AG04449 (cell line): ENCODE data around the gene ZIC5.

ENCODE experiments used
- CTCF ChIA-PET: fragments of 350-600 bp; formaldehyde crosslinking; extraction: SDS; loops from one replicate; lab custom pipeline; 2021; ENCODE audit warnings: antibody characterized with exemption; lab: Yijun Ruan, JAX
- POLR2A ChIA-PET: fragments of 400-600, 350-600 bp; formaldehyde crosslinking; extraction: SDS; loops from one replicate; lab custom pipeline; 2020; ENCODE audit warnings: antibody characterized with exemption, inconsistent platforms; lab: Yijun Ruan, JAX
- DNase-seq: peaks from one replicate; pipeline ENCODE4 v3.0.0-alpha.2; 2010; ENCODE audit warnings: low read depth, low spot score
- H3K4me3 ChIP-seq: 2 replicates; pipeline ENCODE4 v1.5.1; 2011; ENCODE audit warnings: low read depth, mild to moderate bottlenecking, control low read depth, low read length
- TF ChIP-seq, protein P1 (sequence below): IDR thresholded peaks from one replicate; pipeline ENCODE4 v1.5.1; 2011; ENCODE audit warnings: mild to moderate bottlenecking, moderate library complexity, low read length, control low read depth, inconsistent platforms; ENCODE audit not compliant: insufficient read depth; ENCODE audit errors: missing control alignments

Gene ZIC5

DNA sequence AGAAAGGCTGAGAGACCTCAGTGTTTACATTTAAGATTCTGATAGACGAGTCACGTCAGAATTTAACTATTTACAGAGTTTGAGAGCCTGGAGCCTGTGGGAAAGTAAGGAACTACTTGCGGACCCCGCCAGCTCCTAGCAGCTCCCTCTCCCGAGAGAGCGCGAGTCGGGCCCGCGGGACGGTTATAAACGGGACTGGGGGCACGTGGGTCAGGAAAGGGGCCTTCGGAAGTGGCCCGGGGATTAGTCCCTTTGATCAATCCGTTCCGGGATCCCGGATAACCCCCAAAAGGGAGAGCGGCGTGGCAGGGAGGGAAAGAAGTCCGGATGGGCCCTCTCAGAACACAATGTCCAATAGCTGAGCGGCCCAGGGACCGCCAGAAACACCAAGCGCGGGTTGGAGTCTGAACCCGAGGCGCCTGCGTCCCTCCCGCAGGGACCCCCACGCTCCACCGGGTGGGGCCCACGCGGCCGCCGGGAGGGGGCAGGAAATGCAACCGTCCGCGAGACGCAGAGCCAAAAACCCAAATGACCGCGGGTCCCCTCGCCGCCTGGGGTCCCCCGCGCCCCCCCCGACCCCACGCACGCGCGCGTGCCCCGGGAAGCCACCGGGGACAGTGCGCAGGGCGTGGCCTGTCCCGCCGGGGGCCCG, 3.6 kb downstream of the ZIC5 start:
- no peak for DNase-seq
- ChIA-PET POLR2A (no interaction called here), CTCF (no interaction called here)
- no peak overlapping the region for H3K4me3 ChIP-seq
- TF ChIP-seq, protein P1, sequence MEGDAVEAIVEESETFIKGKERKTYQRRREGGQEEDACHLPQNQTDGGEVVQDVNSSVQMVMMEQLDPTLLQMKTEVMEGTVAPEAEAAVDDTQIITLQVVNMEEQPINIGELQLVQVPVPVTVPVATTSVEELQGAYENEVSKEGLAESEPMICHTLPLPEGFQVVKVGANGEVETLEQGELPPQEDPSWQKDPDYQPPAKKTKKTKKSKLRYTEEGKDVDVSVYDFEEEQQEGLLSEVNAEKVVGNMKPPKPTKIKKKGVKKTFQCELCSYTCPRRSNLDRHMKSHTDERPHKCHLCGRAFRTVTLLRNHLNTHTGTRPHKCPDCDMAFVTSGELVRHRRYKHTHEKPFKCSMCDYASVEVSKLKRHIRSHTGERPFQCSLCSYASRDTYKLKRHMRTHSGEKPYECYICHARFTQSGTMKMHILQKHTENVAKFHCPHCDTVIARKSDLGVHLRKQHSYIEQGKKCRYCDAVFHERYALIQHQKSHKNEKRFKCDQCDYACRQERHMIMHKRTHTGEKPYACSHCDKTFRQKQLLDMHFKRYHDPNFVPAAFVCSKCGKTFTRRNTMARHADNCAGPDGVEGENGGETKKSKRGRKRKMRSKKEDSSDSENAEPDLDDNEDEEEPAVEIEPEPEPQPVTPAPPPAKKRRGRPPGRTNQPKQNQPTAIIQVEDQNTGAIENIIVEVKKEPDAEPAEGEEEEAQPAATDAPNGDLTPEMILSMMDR: no peak

DNA sequence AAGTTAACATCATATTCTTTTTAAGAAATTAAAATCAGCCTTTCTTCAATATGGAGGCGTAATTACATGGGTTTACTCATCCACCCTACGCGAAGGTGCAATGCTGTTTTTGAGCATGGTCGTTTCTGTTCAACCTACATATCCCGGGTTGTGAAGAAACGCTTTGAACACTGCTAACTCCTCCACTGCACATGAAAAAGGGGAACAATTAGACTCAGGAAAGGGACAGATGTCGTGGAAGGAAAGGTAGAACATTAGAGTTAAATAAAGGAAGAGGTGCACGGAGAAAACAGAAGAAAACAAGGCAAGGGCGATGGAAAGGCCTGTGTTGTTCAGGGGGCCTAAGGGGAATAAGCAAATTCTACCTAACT, 4.1 kb downstream of the ZIC5 start:
- TF ChIP-seq, protein P1: no peak
- CTCF ChIA-PET: no interaction called here
- POLR2A ChIA-PET: no interaction called here
- no peak for DNase-seq
- H3K4me3 ChIP-seq: no peak overlapping the region

DNA sequence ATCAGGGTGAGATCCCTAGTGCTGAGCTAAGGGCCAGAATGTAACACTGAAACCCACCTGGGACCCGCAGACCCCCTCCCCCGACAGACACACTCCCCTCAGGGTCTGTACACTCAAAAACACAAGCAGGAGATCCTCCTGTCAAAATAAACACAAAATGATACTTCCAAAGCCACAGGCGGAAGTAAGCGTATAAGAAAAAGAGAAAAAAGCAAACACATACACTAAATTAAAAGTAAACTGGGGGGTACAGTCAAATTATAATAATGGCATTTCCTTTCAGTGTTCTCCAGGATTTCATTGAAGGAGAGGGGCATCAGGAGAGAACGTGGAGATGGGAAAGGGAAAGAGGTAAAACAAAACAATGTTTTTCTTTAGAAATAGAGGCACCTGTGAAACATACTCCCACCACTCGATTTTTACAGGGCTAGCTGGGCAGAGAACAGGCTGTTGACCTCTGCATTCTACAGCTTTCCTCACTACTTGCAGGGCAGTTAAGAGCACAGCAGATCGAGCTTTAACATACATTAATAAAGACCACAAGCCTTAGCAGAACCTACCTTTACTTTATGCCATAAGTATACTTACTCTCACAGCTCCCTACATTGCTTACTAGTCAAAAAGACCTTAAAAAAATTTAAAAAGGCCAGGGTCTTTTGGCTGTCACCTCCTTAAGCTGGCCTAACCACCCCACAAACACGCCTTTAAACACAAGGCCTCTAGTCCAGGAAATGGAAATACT, 5.3 kb downstream of the ZIC5 start:
- H3K4me3 ChIP-seq: no peak overlapping the region
- TF ChIP-seq, protein P1: no peak
- DNase-seq: no peak
- CTCF ChIA-PET: interaction anchor here (1.5 kb wide), 1 partner anchor 50 kb away, joined by 4 read pairs; no protein-coding TSS in a partner anchor
- POLR2A ChIA-PET: no interaction called here

DNA sequence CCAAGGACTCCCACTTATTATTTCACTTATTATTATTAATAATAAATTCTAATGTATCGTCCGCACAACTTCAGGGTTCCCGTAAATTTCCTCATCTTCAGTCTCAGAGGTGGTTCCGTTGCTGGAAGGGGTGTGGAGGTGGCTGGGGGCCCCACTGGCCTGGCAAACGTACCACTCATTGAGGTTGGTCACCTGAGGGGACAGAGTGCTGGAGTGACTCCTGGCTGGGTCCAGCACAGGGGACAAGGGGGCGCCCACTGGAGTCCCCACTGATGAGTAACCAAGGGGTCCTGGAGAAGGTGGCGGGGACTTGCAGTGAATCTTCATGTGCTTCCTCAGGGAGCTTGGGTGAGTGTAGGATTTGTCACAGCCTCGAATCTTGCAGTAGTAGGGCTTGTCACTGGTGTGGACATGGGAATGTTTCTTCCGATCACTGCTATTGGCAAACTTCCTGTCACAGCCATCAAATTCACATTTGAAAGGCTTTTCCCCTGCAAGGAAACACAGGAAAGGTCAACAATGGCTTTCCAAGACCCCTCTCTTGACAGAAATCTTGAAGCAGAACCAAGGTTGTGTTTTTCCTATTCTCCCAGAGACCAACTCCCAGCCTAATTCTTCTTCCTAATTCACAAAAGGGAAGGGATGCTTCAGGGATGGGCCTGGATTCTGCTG, 6.1 kb downstream of the ZIC5 start:
- no peak for DNase-seq
- POLR2A ChIA-PET: no interaction called here
- no peak overlapping the region for H3K4me3 ChIP-seq
- TF ChIP-seq, protein P1: no peak
- CTCF ChIA-PET: interaction anchor here (1.5 kb wide), 1 partner anchor 49 kb away, joined by 4 read pairs; no protein-coding TSS in a partner anchor

DNA sequence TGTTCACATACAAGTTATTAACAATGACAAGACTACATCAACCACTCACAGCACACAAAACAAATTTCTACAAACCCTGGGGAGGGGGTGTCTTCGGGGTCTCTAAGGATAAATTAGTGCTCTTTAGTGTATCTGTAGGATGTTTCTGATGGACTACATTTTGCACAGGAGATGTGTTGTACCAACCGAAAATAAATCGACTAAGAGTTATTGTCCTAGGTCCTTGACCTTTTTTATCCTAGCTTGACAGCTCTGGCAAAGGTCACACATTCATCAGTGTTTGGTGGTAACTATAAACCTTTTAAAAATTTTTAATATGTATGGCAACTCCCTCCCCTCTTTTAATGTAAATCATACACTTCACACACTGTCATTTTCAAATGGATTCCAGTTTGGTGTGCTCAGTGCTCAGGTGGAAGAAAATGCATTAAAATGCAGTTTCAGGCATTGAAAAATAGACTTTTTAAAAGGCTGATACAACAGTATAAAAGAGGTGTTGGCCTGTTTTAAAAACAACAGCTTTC, 7.7 kb downstream of the ZIC5 start:
- TF ChIP-seq, protein P1: no peak
- DNase-seq: no peak
- H3K4me3 ChIP-seq: no peak overlapping the region
- ChIA-PET CTCF (no interaction called here), POLR2A (no interaction called here)

DNA sequence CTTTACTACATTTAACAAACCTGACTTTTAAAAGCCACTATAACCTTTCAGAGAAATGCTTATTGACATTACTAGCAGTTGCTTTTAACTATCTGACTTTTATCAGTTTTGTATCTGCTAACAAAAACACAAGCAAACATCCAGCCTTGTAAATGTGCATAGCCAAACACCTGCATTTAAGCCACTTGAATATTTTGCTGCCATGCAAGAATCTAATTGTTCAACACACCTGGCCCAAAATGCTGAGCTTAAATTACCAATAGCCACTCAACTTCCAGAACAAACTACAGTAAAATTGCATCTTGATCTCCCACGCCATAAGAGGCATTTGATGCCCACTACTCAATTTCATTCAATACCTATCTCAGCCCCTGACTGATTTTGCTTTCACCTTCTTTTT, 9.3 kb downstream of the ZIC5 start:
- DNase-seq: no peak
- ChIA-PET POLR2A (no interaction called here), CTCF (no interaction called here)
- TF ChIP-seq, protein P1: no peak
- no peak overlapping the region for H3K4me3 ChIP-seq
